HG02938 (cell line): Measurements from ENCODE around the gene MAGED2.
"Not testable (repeated sequence)": the region's sequence is repeated elsewhere in the genome, so short reads cannot be mapped to it uniquely, and the experiment has no call there.

ENCODE experiments used
- ATAC-seq: cut with Tn5 transposase; IDR thresholded peaks from one replicate; pipeline ENCODE4 v1.9.1; 2021; ENCODE audit warnings: mild to moderate bottlenecking, moderate library complexity; ENCODE audit not compliant: unreplicated experiment

The MAGED2 gene

DNA sequence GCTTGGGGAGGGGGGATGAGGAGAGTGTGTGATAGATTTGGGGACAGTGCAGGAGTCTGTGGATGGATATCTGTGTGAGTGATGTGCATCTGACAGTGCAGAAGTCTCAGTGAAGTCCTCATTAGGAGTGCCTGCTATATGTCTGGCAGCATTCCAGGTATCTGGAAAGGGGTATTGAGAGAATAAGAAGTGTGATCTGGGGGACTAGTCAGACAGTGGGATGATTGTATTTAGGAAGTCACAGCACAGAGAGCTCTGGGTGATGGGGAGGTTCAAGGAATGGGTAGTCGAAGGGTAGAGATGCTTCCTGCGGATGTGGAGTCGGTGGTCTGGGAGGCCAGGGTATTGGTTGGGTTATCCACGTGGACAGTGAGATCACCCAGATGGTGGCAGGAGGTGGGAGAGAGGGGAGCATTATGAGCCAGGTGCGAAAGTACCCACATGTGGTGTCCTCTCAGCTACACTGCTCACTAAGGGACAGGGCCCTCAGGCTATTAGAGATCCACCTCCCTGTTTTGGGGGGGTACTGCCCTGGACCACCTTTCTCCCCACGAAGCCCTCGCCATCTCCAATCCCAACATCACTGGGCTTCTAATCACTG lies 9.8 kb downstream of the MAGED2 start:
- no peak for ATAC-seq

DNA sequence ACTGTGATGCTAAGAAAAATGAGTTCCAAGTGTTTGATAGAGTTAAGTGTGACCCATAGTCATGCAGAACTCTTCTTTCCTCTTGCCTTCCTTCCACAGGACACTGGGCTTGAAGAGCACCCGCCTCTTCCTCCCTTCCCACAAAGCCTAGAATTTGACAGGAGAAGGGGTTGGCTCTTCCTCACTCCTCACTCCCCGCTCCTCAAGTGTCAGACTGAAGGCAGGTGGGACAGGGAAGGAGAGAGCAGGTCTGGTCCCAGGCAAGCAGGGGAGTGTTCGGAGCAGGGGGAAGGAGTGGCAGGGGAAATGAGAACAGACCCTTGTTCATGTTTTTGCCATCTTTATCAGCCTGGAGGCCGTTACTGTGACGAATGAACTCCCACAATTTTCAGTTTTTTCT lies 10.7 kb downstream of the MAGED2 start:
- no peak for ATAC-seq

DNA sequence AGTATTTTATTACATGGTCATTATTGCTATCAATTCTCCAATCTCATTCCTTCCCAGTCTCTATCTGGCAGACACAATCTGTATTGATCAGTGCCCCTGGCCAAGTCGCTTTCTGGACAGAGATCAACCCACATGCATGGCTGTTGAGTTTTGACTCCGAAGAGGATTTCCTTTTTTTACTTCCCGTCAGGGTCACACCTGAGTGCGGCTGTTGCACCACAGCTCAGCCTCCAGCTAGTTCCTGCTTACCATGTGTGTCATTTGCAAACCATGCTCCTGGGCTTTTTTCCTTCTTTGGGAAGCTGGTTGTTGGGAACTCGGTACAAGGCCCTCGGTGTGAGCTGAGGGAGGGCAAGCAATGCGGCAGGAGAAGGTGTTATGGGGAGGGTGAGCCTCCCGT lies 11.7 kb downstream of the MAGED2 start:
- ATAC-seq = no peak

DNA sequence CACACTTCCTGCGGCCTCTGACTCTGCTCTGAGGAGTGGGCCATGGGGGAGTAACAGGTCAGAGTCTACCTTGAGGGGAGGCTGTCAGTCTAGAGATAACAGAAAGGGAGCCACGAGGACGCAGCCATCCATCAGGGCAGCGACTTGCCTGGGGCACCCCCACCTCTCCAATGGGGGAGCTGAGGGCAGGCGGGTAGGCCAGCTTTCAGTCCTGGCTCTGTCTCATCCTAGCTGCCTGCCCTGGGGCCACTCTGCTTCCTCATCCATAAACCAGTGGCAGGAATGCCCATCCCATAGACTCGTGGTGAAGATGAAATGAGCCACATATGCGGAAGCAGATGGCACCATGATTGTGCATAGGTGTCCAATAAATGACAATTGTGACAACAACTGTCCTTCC lies 13.2 kb downstream of the MAGED2 start:
- ATAC-seq = no peak

DNA sequence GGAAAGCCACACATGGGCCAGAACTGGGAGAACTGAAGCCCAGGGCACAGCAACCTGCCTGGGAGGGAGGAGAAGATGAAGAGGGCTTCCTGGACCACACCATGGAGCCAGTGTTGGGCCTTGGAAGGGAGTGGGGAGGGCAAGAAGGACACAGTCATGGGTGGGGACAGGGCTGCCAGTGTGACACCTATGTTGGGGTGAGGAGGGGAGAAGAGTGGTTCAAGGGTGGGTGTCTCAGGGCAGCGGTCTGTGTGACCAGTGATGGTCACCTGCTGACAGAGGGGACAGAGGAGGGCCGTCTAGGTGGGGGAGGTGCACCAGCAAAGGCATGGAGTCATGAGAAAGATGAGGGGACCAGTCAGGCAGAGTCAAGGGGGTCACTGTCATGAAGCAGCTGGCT lies 13.8 kb downstream of the MAGED2 start:
- ATAC-seq = no peak

DNA sequence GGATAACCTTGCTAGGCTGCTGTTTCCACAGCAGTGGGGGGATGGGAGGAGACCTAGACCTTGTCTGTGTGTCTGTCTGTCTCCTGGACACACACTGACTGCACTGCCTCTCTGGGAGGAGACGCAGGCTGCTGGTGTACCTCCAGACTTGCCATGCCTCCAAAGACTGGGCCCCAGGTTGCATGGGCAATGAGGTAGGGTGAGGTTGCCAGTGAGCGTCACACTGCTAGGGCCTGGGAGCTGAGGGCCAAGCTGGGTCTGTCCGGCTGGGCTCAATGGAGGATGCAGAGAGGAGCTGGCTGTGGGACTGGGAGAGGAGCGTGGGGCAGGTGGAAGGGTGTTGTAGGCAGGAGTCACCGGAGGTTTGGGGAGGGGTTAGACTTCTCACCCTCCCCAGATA lies 16.6 kb downstream of the MAGED2 start:
- no peak for ATAC-seq

DNA sequence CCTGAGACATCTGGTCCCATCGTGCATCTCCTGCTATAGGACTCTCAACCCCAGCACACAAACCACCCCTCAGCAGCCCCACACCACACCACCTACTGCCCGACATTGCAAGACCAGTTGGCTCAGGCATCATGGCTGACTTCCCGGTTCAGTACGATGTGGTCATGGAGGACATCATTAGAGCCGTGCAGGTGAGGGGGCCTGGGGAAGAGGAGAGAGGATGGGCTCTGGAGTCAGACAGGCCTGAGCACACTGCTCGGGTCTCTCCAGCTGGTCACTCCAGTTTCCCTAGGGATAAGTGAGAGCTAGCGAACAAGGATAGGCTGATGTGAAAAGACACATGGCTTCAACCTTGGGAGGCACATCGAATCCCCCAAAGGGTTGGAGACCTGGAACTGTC lies 17.2 kb downstream of the MAGED2 start:
- ATAC-seq = no peak

DNA sequence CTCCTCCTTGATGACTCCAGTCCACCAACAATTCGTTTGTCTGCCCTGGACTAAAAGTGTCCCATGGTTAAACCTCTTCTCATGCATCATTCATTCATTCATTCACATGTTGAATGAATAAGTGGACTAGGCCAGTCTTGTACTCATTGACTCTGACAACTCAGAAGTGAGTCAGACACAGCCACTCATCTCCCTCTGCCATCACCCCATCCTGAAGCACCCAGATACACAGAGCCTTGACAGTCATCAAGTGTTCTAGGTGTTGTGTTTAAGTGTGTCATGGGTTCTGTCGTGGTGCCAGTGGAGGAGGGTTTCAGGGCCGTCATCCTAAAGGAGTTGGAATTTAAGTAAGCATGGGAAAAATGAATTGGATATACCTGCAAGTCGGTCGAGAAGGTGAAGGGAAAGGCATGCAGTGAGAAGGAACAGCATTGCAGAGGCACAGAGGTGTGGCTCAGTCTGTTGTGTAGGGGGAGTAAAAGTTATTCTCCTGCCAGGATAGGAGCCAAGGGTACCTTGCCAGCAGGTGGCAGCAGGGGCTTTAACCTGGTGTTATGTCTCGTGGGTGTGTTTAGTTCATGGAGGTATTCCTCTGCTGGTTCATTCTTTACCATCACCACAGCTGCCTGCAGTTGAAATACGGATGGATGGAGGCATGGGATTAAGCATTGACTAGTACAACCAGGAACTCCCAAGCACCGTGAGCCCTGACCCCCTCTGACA lies 18.3 kb downstream of the MAGED2 start:
- ATAC-seq = no peak

DNA sequence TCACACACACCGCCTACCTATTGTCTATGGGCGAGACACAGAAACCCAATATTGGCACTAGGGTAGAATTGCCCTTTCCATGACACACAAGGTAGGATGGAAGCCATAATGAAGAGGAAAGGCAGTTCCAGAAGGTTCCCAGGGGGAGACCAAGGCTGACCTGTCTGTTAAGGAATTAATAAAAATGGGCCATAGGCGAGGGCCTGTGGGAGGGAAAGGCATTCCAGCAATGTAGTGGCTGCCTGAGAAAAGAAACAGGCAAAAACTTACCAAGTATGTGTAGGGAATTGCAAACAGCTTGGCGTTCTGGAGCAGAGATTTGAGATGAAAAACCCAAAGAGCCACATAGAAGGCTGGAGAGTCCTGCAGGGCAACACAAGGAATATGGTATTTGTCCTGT lies 19.1 kb downstream of the MAGED2 start:
- no peak for ATAC-seq

DNA sequence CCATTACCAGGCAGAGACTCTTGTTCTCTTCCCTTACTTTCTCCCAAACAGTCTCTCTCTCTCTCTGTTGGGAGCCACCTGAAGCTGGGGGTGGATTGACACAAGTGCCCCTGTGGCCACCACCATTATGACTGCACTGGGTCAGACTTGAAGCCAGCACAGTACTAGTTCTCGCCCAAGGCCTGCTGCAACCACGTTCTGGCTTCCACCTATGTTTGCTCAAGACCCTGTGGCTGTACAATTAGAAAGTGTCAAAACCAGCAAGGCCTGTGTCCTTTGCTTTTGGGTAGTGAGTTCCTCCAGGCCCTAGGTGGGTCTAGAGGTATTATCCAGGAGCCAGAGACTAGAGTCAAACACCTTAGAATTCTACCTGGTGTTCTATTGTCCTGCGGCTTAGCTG lies 31.0 kb downstream of the MAGED2 start:
- no peak for ATAC-seq

DNA sequence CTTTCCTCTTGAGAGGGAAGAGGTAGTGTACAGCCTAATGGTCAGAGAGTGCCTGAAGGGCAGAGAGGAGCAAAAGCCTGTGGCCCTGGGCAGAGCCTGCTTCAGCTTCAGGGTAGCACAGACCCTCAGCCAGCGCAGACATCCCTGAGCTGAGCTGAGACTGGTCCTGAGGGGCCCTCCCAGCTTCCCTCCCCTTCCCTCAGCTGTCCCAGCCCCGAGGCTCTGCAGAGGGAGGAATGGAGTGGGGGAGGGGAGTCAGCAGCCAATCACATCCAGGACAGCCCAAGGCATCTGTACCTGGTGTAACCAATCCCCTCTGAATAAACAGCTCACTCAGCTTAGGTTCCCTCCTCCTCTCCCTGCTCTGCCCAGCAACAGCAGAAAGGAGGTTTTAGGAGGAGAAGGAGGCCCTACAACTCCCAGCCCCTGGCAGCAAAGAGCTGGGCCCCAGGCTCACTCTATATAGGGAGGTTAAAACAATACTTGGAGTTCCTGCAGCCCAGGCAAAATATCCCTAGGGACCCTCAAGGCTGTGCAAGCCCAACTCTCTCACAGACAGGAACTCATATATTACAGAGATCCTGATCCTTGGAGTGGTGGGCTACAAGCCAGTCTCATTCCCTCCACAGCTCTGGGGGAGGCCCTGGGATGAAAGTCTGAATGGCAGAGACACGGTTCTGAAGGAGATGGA lies 33.8 kb downstream of the MAGED2 start:
- not testable (repeated sequence) for ATAC-seq

DNA sequence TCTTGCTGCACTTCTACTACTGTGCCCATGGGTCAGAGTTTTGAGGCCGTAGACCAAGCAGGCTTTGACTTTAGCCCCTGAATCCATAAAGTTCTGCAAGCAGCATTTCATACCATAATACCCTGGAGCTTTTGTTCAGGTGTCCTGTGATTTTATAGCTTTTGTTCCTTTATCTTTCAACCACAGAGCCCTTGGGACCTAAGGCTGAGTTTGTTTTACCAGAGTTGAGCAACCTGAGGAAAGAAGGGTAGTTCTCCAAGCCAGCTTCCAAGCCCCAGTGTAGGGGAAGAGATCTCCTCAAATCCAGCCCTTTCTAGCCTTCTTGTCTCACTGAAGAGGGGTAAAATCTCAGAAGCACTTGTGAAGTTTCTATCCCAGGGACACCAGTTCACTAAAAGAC lies 35.1 kb downstream of the MAGED2 start:
- ATAC-seq = no peak

DNA sequence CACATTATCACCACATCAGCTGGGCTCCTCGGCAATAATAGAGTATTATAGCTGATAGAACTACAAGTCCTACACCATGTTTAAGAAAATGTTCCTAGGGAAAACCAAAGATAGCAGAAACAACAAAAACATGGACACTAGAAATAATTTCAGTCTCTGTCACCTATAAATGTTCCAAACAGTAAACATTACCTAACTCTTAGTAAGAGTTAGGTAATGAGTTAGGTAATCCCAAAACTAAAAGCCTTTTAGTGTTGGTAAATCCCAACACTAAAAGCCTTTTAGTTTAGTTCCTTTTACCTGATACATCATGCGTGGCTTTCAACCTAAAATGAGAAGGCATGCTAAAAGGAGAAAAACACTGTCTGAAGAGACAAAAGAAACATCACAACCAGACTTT lies 35.5 kb downstream of the MAGED2 start:
- no peak for ATAC-seq

DNA sequence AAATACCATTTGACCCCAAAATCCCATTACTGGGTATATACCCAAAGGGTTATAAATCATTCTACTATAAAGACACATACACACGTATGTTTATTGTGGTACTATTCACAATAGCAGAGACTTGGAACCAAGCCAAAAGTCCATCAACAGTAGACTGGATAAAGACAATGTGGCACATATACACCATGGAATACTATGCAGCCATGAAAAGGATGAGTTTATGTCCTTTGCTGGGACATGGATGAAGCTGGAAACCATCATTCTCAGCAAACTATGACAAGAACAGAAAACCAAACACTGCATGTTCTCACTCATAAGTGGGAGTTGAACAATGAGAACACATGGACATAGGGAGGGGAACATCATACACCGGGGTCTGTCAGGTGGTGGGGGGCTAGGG lies 40.2 kb downstream of the MAGED2 start:
- not testable (repeated sequence) for ATAC-seq

DNA sequence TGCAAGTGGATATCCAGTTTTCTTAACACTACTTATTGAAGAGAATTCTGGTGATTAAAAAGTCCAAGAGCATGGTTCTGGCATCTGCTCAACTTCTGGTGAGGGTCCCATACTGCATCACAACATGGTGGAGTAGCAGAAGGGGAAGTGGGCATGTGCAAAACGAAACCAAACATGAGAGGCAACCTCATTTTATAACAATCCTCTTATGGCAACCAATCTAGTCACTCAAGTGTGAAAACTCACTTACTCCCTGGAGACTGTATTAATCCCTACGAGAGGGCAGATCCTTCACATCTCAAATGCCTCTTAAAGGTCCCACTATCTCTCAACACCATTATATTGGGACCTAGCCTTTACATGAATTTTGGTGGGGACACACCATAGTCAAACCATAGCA lies 57.7 kb downstream of the MAGED2 start:
- no peak for ATAC-seq
